HepG2 (cell line): ENCODE results near the gene KCNQ5.

Experiments used
- CTCF ChIP-seq: sonication (generic); formaldehyde crosslinking; IDR thresholded peaks from 2 replicates; pipeline ENCODE4 v1.5.0; 2020; ENCODE audit warnings: mild to moderate bottlenecking, missing genetic modification reagents, moderate library complexity
- SALL1 ChIP-seq: sonication (generic); formaldehyde crosslinking; IDR thresholded peaks from 2 replicates; pipeline ENCODE4 v1.8.0; 2022; ENCODE audit warnings: mild to moderate bottlenecking, missing genetic modification reagents
- TARDBP ChIP-seq: sonication (generic); formaldehyde crosslinking; IDR thresholded peaks from 2 replicates; pipeline ENCODE4 v1.8.0; 2022; ENCODE audit warnings: mild to moderate bottlenecking, missing genetic modification reagents
- ZBTB7A ChIP-seq: sonication (generic); formaldehyde crosslinking; IDR thresholded peaks from 2 replicates; pipeline ENCODE4 v1.8.0; 2022; ENCODE audit warnings: mild to moderate bottlenecking, missing genetic modification reagents
- ZNF792 ChIP-seq: IDR thresholded peaks from 2 replicates; pipeline ENCODE4 v1.6.1; 2016

GRCh38 chr6:72913797-72914196 lies 291.9 kb downstream of the KCNQ5 start:
- TF ChIP-seq ZNF792 (CRISPR knock-in tag) (no peak), SALL1 (CRISPR knock-in tag) (no peak), CTCF (CRISPR knock-in tag) (no peak), ZBTB7A (CRISPR knock-in tag) (no peak), TARDBP (no peak)
